Activated CD8-positive, alpha-beta T cell treated with anti-CD3 and anti-CD28 coated beads for 36 hours (primary cell): ENCODE data around the gene SCO2. TPM values are rescaled to one million over a fixed set of nuclear protein-coding genes. Genes with fewer than 3 reads are reported as not detected.

ENCODE experiments used
- ATAC-seq: fragments of 200-7000 bp; cut with Tn5 transposase; one replicate; pipeline ENCODE4 v1.10.0; 2021; ENCODE audit warnings: mild to moderate bottlenecking, moderate library complexity
- CTCF ChIA-PET: fragments of 350-600 bp; sonication (Branson Sonifier 250); formaldehyde crosslinking; loops from one replicate; lab custom pipeline; 2021; ENCODE audit warnings: antibody characterized with exemption; lab: Charles Lee
- POLR2A ChIA-PET: fragments of 350-600 bp; sonication (Branson Sonifier 250); formaldehyde crosslinking; loops from one replicate; lab custom pipeline; 2021; ENCODE audit warnings: antibody characterized with exemption; lab: Charles Lee
- DNase-seq: peaks from one replicate; pipeline ENCODE4 v3.0.0-alpha.2; 2020
- H3K27ac Mint-ChIP-seq: one replicate; pipeline ENCODE4 v1.8.0; 2021; ENCODE audit warnings: mild to moderate bottlenecking, mixed read lengths
- H3K27me3 Mint-ChIP-seq: one replicate; pipeline ENCODE4 v1.8.0; 2021; ENCODE audit warnings: mixed read lengths
- H3K36me3 Mint-ChIP-seq: one replicate; pipeline ENCODE4 v1.8.0; 2021; ENCODE audit warnings: low read depth, mixed read lengths
- H3K4me1 Mint-ChIP-seq: one replicate; pipeline ENCODE4 v1.8.0; 2021; ENCODE audit warnings: low read depth, mixed read lengths
- H3K4me3 Mint-ChIP-seq: one replicate; pipeline ENCODE4 v1.8.0; 2021; ENCODE audit warnings: mild to moderate bottlenecking, moderate library complexity, mixed read lengths
- H3K9me3 Mint-ChIP-seq: one replicate; pipeline ENCODE4 v1.8.0; 2021; ENCODE audit warnings: mixed read lengths
- CTCF ChIP-seq: fragments of 200-600 bp; IDR thresholded peaks from one replicate; pipeline ENCODE4 v1.8.0; 2022; ENCODE audit warnings: antibody characterized with exemption, mild to moderate bottlenecking
- intact Hi-C: fragments of 100-400 bp; cut with micrococcal nuclease; formaldehyde crosslinking; loops from one replicate; pipeline ENCODE4 v1.10.0; 2022
- total RNA-seq, 2 experiments: library from RNA; stranded (reverse); gene quantifications; one replicate each; pipeline ENCODE4 v1.2.3, GENCODE V29; 2021

The SCO2 gene
- total RNA-seq, 2 experiments from 2014 or later: 2.7 TPM; not detected in 1

- POLR2A ChIA-PET: interaction anchor here (0.7 to 1.7 kb wide), 2 partner anchors 13 to 44 kb away, joined by 3 to 4 read pairs; partner anchors contain the start of gene SCO2
- Mint-ChIP-seq H3K27ac (peak within 1 kb of the TSS; percentile 63), H3K9me3 (no peaks in the 10 kb centered on the region), H3K4me3 (peak within 1 kb of the TSS; percentile 79), H3K27me3 (peaks cover 6% of the 10 kb centered on the region), H3K4me1 (peaks cover 3% of the 10 kb centered on the region), H3K36me3 (no peaks in the 10 kb centered on the region)
- DNase-seq (peak; percentile 71), ATAC-seq (peak; percentile 83)
- CTCF ChIA-PET: interaction anchor here (0.8 to 1.0 kb wide), 2 partner anchors 16 to 17 kb away, joined by 3 to 5 read pairs; no protein-coding TSS in a partner anchor
- no peak for TF ChIP-seq CTCF
- intact Hi-C loops: no loop called here
Measured at GRCh38 chr22:50481440-50482106, 43.8 kb downstream of the SCO2 start, which contains the start of gene ADM2. ADM2 (plus strand) TSS chr22:50481543; CDS start chr22:50481848, 305 bp downstream.

DNA sequence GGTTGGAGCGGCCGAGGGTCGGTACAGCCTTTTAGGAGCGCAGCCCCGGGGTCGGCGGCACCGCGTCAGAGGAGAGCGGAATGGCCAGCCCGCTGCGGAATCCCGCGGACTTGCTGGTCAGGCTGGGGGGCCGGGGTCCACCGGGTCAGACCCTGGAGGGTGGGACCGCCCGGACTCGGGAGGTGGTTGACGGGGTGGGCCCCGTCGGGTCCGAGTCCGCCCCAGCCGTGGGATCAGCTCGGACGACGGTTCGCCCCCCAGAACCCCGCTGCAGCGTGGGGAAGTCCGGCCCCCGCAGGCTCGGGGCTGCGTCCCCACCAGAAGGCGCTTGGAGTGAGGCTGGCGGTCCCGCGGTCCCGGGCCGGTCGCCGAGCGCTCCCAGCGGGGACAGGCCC, 44.4 kb downstream of the SCO2 start:
- Mint-ChIP-seq H3K9me3 (no peaks in the 10 kb centered on the region), H3K36me3 (no peaks in the 10 kb centered on the region), H3K4me3 (peak overlapping the region; percentile 65), H3K4me1 (peaks cover 3% of the 10 kb centered on the region), H3K27ac (no peak overlapping the region), H3K27me3 (peaks cover 6% of the 10 kb centered on the region)
- no peak for TF ChIP-seq CTCF
- intact Hi-C loops: no loop called here
- ChIA-PET CTCF (interaction anchor here (0.8 to 1.0 kb wide), 2 partner anchors 17 to 18 kb away, joined by 3 to 5 read pairs; no protein-coding TSS in a partner anchor), POLR2A (interaction anchor here (0.7 kb wide), 1 partner anchor 45 kb away, joined by 3 read pairs; the partner anchor contains the start of gene SCO2)
- DNase-seq (no peak), ATAC-seq (no peak)

DNA sequence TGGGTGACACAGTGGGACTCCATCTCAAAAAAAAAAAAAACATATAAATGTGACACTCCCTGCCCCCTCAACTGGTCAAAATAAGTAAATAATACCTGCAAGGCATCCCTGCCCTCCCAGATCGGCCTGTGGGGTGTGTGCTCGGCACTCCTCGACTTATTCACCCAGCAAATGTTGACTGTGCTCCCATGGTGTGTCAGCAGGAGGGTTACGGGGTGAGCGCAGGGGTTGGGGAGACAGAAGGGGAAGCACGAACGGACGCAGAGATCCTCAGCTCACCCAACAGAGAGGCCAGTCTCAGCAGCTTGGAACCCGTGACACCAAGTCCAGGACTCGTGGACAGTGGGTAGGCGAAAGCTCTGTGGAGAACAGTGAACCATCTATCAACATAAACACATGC, 45.7 kb downstream of the SCO2 start:
- POLR2A ChIA-PET: interaction anchor here (0.8 to 1.2 kb wide), 2 partner anchors 17 to 515 kb away, joined by 3 read pairs; no protein-coding TSS in a partner anchor
- no peak for ATAC-seq
- H3K9me3 Mint-ChIP-seq: no peaks in the 10 kb centered on the region

GRCh38 chr22:50477923-50478322, 47.5 kb downstream of the SCO2 start:
- intact Hi-C loops: no loop called here
- ChIA-PET CTCF (interaction anchor here (1.2 to 1.5 kb wide), 2 partner anchors 20 to 48 kb away, joined by 4 read pairs; partner anchors contain the start of gene SCO2), POLR2A (interaction anchor here (0.6 to 1.1 kb wide), 4 partner anchors 8 to 93 kb away, joined by 3 to 4 read pairs (median 3); partner anchors contain the start of genes MIOX and SCO2)
- no peak for TF ChIP-seq CTCF
- Mint-ChIP-seq H3K4me3 (no peak overlapping the region), H3K27me3 (peaks cover 6% of the 10 kb centered on the region), H3K9me3 (no peaks in the 10 kb centered on the region), H3K36me3 (peaks cover 1% of the 10 kb centered on the region), H3K4me1 (peaks cover 20% of the 10 kb centered on the region), H3K27ac (no peak overlapping the region)
- ATAC-seq: no peak
- no peak for DNase-seq

More for the DNA sequence above, 45.7 kb downstream of the SCO2 start:
- H3K4me1 Mint-ChIP-seq: peaks cover 8% of the 10 kb centered on the region
- H3K27me3 Mint-ChIP-seq: peaks cover 6% of the 10 kb centered on the region
- peak overlapping the region; percentile 65 for H3K4me3 Mint-ChIP-seq
- DNase-seq: no peak
- CTCF ChIA-PET: interaction anchor here (0.9 to 1.2 kb wide), 3 partner anchors 19 to 141 kb away, joined by 3 read pairs; partner anchors contain the start of gene SCO2
- no peaks in the 10 kb centered on the region for H3K36me3 Mint-ChIP-seq
- H3K27ac Mint-ChIP-seq: no peak overlapping the region
- intact Hi-C loops: no loop called here
- no peak for TF ChIP-seq CTCF
